HG02571 (cell line): ENCODE data around the gene ZNF630.
A peak's percentile ranks its signal among the peaks of the same experiment; 100 is the strongest.
"Not testable (repeated sequence)": the region's sequence is repeated elsewhere in the genome, so short reads cannot be mapped to it uniquely, and the experiment has no call there.

Experiments used
- ATAC-seq: cut with Tn5 transposase; IDR thresholded peaks from one replicate; pipeline ENCODE4 v1.9.1; 2021; ENCODE audit warnings: mild to moderate bottlenecking, moderate library complexity; ENCODE audit not compliant: unreplicated experiment

Gene ZNF630

DNA sequence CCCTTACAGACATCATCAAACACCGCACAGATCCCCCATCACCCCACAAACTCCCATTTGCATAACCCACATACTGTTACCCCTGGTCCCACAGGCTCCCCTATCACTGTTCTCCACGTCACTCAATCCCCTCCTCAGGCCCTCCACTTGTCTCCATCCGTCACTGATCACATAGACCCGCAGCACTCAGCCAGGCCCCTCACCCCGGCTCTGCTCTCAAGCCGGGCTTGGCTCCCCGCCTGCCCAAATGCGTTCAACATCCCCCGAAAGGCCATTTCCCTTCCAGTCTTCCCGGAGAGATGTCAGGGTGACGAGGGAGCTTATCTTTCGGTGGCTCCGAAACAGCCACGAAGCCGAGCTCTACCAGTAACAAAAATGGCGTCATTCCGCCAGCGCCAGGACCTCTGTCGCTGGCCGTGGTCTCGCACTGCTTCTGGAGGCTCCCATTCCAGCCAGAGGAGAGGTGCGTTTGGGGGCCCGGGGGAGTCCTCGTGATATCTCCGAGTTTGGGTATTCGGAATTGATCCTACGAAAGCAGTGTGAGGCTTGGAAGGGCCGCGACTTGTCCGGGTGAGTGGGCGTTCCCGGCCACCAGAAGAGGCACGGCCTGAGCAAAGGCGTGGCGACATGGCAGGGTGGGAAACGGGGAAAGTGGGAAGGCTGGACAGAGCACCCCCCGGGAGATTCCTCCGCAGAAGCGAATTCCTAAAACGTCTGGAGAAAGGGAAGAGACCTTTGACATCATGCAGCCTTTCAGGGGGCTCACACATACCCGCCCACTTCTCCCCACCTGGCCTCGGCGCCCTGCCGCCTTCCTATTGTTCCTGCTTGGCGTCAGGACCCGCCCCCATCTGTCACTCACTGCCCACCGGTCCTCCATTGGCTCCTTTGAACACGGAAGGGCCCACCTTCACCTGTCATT lies at the start of gene ZNF630:
ZNF630 (minus strand) TSS at position 577 of the 922 bp plus-strand sequence. CDS start 4,754 bp downstream, outside the sequence.
- ATAC-seq = peak; percentile 68

- ATAC-seq = no peak
These were observed 36.3 kb upstream of the ZNF630 start for GRCh38 chrX:48107717-48108116.

GRCh38 chrX:48102874-48103374 lies 31.5 kb upstream of the ZNF630 start:
- no peak for ATAC-seq

GRCh38 chrX:48101443-48101842 lies 30.0 kb upstream of the ZNF630 start:
- no peak for ATAC-seq

- not testable (repeated sequence) for ATAC-seq
These were observed 21.1 kb upstream of the ZNF630 start for GRCh38 chrX:48092558-48092957.

DNA sequence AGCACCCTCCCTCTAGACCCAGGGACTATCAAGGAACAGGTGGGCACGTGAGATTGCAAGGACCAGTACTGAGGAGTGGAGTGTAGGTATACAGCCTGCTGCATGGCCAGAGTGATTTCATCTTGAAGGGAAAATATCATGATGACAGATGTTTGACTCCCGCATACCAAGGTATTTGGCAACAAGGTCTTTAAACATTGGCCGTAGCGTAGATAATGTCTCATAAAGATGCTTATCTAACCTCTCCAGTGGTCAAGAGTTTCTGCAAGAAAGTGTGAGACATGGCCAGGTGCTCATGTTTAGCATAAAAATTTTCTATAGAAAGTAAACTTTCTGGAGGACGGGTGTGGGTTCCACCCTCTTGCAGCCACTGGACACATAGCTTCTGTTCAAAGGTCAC lies 18.7 kb upstream of the ZNF630 start:
- ATAC-seq = no peak

DNA sequence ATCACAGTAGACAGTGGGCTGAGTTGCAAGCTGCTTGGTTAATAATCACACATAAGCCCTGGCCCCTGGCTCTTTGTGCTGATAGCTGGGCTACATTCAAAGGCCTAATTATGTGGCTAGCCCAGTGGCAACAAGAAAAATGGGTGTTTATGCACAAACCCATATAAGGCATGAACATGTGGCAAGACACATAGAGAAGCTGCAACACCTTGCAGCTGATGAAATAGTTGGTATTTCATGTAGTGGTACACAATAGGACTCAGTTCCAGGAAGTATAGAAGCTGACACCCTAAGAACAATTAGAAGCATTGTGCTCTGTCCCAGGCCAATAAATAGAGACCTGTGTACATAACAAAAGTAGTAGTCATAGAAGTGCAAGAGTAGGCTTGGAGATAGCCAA lies 14.6 kb upstream of the ZNF630 start:
- no peak for ATAC-seq

- ATAC-seq = no peak
These were observed 12.3 kb upstream of the ZNF630 start for GRCh38 chrX:48083706-48084105.

GRCh38 chrX:48083212-48083611 lies 11.8 kb upstream of the ZNF630 start:
- ATAC-seq = no peak

- no peak for ATAC-seq
These were observed 4.9 kb upstream of the ZNF630 start for GRCh38 chrX:48076343-48076742.

- no peak for ATAC-seq
These were observed 656 bp upstream of the ZNF630 start for GRCh38 chrX:48071986-48072605.

GRCh38 chrX:48068096-48068887 lies 3.1 kb downstream of the ZNF630 start:
- no peak for ATAC-seq

DNA sequence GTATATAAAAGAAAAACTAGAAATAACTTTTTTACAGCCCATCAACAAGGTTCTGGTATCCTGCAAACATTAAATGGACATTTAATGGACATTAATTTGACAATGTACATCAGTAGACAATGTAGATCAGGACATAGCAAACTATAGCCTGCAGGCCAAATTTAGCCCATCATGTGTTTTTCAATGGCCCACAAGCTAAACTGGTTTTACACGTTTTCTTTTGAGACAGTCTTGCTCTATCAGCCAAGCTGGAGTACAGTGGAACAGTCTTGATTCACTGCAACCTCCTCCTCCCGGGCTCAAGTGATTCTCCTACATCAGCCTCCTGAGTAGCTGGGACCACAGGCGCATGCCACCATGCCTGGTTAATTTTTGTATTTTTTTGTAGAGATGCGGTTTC lies 7.2 kb downstream of the ZNF630 start:
- no peak for ATAC-seq

DNA sequence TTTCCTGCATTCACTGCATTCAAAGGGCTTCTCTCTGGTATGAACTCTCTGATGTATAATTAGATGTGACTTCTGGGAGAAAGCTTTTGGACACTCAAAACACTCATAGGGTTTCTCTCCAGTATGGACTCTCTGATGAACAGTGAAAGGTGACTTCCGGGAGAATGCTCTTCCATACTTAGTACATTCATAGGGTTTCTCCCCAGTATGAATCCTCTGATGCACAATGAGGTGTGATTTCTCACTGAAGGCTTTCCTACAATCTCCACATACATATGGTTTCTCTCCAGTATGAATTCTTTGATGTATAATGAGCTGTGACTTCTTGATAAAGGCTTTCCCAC lies 12.2 kb downstream of the ZNF630 start:
- no peak for ATAC-seq

DNA sequence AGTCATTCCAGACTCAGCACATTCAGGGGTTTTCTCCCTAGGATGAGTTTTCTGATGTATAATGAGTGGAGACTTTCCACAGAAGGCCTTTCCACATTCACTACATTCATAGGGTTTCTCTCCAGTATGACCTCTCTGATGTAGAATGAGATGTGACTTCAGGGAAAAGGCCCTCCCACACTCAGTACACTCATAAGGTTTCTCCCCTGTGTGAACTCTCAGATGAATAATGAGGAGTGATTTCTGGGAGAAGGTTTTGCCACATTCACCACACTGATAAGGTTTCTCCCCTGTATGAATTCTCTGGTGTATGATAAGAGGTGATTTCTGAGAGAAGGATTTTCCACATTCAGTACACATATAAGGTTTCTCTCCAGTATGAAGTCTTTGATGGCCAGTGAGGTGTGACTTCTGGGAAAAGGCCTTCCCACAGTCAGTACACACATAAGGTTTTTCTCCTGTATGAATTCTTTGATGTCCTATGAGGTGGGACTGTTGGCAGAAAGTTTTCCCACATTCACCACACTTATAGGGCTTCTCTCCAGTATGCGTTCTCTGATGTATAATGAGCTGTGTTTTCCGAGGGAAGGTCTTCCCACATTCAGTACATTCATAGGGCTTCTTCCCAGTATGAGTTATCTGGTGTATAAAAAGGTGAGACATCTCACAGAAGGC lies 12.7 kb downstream of the ZNF630 start:
- ATAC-seq = no peak

DNA sequence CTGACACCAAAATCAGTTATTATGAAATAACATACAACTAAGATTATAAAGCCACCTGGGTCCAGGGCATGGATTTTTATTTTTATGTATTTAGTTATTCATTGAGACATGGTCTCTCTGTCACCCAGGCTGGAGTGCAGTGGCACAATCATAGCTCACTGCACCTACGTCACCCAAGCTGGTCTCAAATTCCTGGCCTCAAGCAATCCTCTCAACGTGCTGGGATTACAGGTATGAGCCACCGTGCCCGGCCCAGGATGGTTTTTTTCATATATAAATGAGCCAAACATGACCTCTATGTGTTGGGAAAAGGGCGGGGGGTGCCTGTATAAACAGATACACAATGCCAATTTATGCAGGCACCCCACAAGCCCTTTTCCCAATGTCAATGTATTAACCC lies 24.6 kb downstream of the ZNF630 start:
- ATAC-seq = no peak

DNA sequence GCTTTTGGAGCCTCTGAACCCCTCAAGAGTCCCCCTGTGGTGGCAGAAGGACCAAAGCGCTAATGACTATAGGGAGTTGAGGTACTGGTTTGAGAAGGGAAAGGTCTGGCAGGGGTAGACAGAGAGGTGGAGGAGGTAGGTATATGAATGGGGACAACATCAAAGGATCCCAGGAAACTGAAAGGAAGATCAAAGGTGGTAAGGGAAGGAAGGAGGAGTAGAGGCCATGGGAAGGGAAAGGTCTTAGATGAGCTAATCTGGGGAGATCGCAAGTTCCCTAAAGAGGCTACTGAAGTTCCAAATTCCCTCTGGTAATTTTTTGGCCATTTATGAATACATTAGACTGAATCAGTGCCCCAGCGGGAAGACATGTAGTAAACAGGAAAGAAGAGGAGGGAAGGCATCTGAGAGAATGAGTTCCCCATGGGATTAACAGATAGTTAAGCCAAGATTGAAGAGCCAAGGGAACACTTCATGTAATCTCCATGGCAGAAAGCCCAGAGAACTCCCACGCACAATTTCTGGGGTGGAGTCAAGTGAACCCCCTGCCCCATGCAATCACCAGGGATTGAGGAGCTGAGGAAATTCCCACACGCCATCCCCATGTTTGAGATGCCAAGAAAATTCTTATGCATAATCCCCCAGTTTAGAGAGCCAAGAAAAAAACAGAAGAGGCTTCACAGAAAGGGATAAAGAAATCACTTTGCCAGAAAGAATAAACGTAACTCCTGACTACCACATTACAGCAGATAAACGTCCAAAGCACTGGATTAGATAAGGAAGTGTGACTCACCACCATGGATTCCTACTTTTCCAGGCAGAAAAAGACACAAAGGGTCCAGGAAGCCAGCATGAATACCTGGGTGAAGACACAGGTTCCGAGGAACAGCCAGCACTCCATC lies 25.8 kb downstream of the ZNF630 start:
- no peak for ATAC-seq

DNA sequence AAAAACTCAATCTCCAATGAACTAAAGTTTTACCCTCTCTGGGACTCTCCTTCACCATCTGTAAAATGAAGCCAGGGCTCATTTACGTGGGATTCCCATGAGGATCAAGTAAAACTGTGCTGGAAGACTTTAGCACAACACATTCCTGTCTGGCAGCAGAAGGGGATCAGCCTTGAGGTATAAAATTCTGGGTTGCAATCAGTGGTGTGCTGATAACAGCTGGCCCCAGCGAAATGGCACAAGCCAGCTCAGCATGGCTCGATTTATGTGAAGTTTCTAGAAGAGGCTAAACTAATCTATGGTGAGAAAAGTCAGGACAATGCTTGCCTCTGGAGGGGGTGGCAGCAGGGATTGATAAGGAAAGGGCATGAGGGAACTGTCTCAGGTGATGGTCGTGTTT lies 28.4 kb downstream of the ZNF630 start:
- ATAC-seq = no peak

DNA sequence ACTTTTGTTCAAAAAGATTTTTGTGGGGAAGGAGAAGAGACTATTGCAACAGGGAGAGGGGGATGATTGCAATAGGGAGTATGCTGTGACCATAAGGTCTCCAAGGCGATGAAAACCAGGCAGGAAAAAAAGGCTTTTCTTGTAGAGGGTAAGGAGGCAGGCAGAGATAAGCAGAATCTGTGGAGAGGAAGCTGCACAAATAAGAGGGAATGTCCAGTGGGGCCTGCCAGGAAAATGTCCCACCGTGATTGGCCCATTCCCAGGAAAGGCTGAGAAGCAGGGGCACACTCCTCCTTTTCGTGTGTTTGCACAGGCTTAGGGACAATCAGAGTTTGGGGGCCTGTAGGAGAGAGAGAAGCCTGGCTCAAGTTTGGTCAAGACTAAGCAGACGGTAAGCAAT lies 35.5 kb downstream of the ZNF630 start:
- no peak for ATAC-seq

- not testable (repeated sequence) for ATAC-seq
These were observed 40.7 kb downstream of the ZNF630 start for GRCh38 chrX:48030641-48031173.
